HCT116 (cell line): Measurements from ENCODE around the gene ZNF148. TPM values are rescaled to one million over a fixed set of nuclear protein-coding genes. Genes with fewer than 3 reads are reported as not detected.

Source experiments
- ATAC-seq: fragments of 200-7000 bp; cut with Tn5 transposase; 2 replicates; pipeline ENCODE4 v1.9.1; 2020; ENCODE audit warnings: mild to moderate bottlenecking, moderate library complexity
- BruUV-seq: library from RNA; stranded (reverse); fragments of 400-500 nt; replicated peaks from 2 replicates; lab custom pipeline; 2021; lab: Mats Ljungman, UMichigan
- CTCF ChIA-PET: fragments of 300-600 bp; sonication (Branson Sonifier 250); formaldehyde crosslinking; loops from one replicate; lab custom pipeline; 2021; ENCODE audit warnings: antibody characterized with exemption; lab: Charles Lee
- POLR2A ChIA-PET: fragments of 300-600, 350-600 bp; sonication (Branson Sonifier 250); formaldehyde crosslinking; loops from one replicate; lab custom pipeline; 2021; ENCODE audit warnings: antibody characterized with exemption; lab: Charles Lee
- RAD21 ChIA-PET, 2 experiments: fragments of 300-600 bp; sonication (Branson Sonifier 250); formaldehyde crosslinking; loops; one replicate each; lab custom pipeline; 2023; ENCODE audit warnings: low total read pairs in 2 of 2; ENCODE audit not compliant: uncharacterized antibody in 2 of 2, unreplicated experiment in 2 of 2, low non-redundant PET in 1 of 2; lab: Charles Lee
- DNase-seq: peaks from one replicate; pipeline ENCODE4 v3.0.0-alpha.2; 2010; ENCODE audit warnings: low read depth, low spot score
- H2AFZ ChIP-seq: fragments of 200-600 bp; shearing (Covaris generic), sonication (generic); 2 replicates; pipeline ENCODE4 v1.6.1; 2017; ENCODE audit warnings: low read depth, mixed run types, mixed read lengths, antibody characterized with exemption, low read length; ENCODE audit not compliant: poor library complexity, severe bottlenecking
- H3K27ac ChIP-seq: 2 replicates; pipeline ENCODE4 v1.5.1; 2012; ENCODE audit warnings: low read depth, low read length
- H3K27me3 ChIP-seq: fragments of 200-600 bp; sonication (generic); 2 replicates; pipeline ENCODE4 v1.6.1; 2016; ENCODE audit warnings: mixed run types, low read length, mixed read lengths; ENCODE audit not compliant: insufficient read depth
- H3K36me3 ChIP-seq, 2 experiments: fragments of 200-500 bp in 1 of 2; fragments of 200-600 bp in 1 of 2; sonication (Bioruptor generic) in 1 of 2; sonication (generic) in 1 of 2; 2 replicates each; pipeline versions ENCODE4 v1.5.1 to v1.6.1; 2014 to 2016; ENCODE audit warnings: low read length in 2 of 2, inconsistent platforms in 1 of 2, mixed read lengths in 1 of 2, mixed run types in 1 of 2; ENCODE audit not compliant: insufficient read depth in 2 of 2, control insufficient read depth in 1 of 2
- H3K4me1 ChIP-seq, 2 experiments: fragments of 200-600 bp in 1 of 2; sonication (generic) in 1 of 2; 2 replicates each; pipeline versions ENCODE4 v1.5.1 to v1.6.1; 2012 to 2017; ENCODE audit warnings: low read length in 2 of 2, inconsistent platforms in 1 of 2, mild to moderate bottlenecking in 1 of 2, mixed read lengths in 1 of 2, mixed run types in 1 of 2, moderate library complexity in 1 of 2; ENCODE audit not compliant: insufficient read depth in 2 of 2, control insufficient read depth in 1 of 2
- H3K4me2 ChIP-seq: fragments of 200-600 bp; sonication (generic); 2 replicates; pipeline ENCODE4 v1.6.1; 2017; ENCODE audit warnings: mixed run types, low read length, mixed read lengths
- H3K4me3 ChIP-seq, 2 experiments: fragments of 200-600 bp in 1 of 2; sonication (generic) in 1 of 2; replicated peaks in 1 of 2; 2 replicates each; pipeline ENCODE4 v1.5.1; 2011 to 2016; ENCODE audit warnings: low read length in 2 of 2, control low read depth in 1 of 2, low read depth in 1 of 2, mild to moderate bottlenecking in 1 of 2, mixed read lengths in 1 of 2, mixed run types in 1 of 2
- H3K79me2 ChIP-seq: fragments of 200-600 bp; sonication (generic); 2 replicates; pipeline ENCODE4 v1.6.1; 2017; ENCODE audit warnings: mild to moderate bottlenecking, mixed run types, low read length, moderate library complexity, mixed read lengths; ENCODE audit not compliant: insufficient read depth
- H3K9ac ChIP-seq: fragments of 200-600 bp; sonication (generic); 2 replicates; pipeline ENCODE4 v1.6.1; 2016; ENCODE audit warnings: low read length, mixed read lengths
- H3K9me2 ChIP-seq: fragments of 200-600 bp; sonication (generic), shearing (Covaris generic); 2 replicates; pipeline ENCODE4 v1.6.1; 2017; ENCODE audit warnings: mixed run types, mild to moderate bottlenecking, moderate library complexity; ENCODE audit not compliant: insufficient read depth
- H3K9me3 ChIP-seq, 2 experiments: fragments of 200-500 bp in 1 of 2; fragments of 200-600 bp in 1 of 2; sonication (Bioruptor generic) in 1 of 2; sonication (generic) in 1 of 2; 2 replicates each; pipeline ENCODE4 v1.6.1; 2014 to 2017; ENCODE audit warnings: low read length in 2 of 2, mixed read lengths in 2 of 2, inconsistent platforms in 1 of 2, low read depth in 1 of 2, mild to moderate bottlenecking in 1 of 2, mixed run types in 1 of 2, moderate library complexity in 1 of 2; ENCODE audit not compliant: control insufficient read depth in 1 of 2, insufficient read depth in 1 of 2
- H4K20me1 ChIP-seq: fragments of 200-600 bp; sonication (generic), shearing (Covaris generic); 2 replicates; pipeline ENCODE4 v1.6.1; 2017; ENCODE audit warnings: mixed run types, mild to moderate bottlenecking, moderate library complexity; ENCODE audit not compliant: insufficient read depth
- EZH2 ChIP-seq: fragments of 200-600 bp; sonication (generic); IDR thresholded peaks from 2 replicates; pipeline ENCODE4 v1.6.1; 2017; ENCODE audit warnings: antibody characterized with exemption, mixed run types
- FOSL1 ChIP-seq: IDR thresholded peaks from 2 replicates; pipeline ENCODE4 v1.6.1; 2012; ENCODE audit warnings: low read depth
- POLR2AphosphoS5 ChIP-seq: IDR thresholded peaks from 2 replicates; pipeline ENCODE4 v1.6.1; 2011; ENCODE audit warnings: mild to moderate bottlenecking, low read depth, low read length, moderate library complexity
- RAD21 ChIP-seq: IDR thresholded peaks from 2 replicates; pipeline ENCODE4 v1.6.1; 2012; ENCODE audit warnings: low read depth, mild to moderate bottlenecking
- SIN3A ChIP-seq: IDR thresholded peaks from 2 replicates; pipeline ENCODE4 v1.6.1; 2012; ENCODE audit warnings: low read depth
- SP1 ChIP-seq: IDR thresholded peaks from 2 replicates; pipeline ENCODE4 v1.6.1; 2012; ENCODE audit warnings: low read depth
- YY1 ChIP-seq: IDR thresholded peaks from 2 replicates; pipeline ENCODE4 v1.6.1; 2011; ENCODE audit warnings: low read length, low read depth, moderate library complexity, mild to moderate bottlenecking; ENCODE audit not compliant: insufficient replicate concordance; ENCODE audit errors: extremely low read depth
- ZNF274 ChIP-seq: fragments of 200-500 bp; sonication (Bioruptor generic); IDR thresholded peaks from 2 replicates; pipeline ENCODE4 v1.6.1; 2014; ENCODE audit warnings: mild to moderate bottlenecking, low read depth, low read length, inconsistent platforms
- intact Hi-C: fragments of 100-400 bp; cut with micrococcal nuclease; formaldehyde crosslinking; loops from 2 replicates; pipeline ENCODE4 v1.10.0; 2022
- total RNA-seq: library from RNA; stranded (reverse); gene quantifications from one replicate; pipeline ENCODE4 v1.2.1, GENCODE V29; 2021; ENCODE audit not compliant: unreplicated experiment
- TF ChIP-seq, protein P1 (sequence below): IDR thresholded peaks from 2 replicates; pipeline ENCODE4 v1.6.1; 2011; ENCODE audit warnings: mild to moderate bottlenecking, low read length, moderate library complexity; ENCODE audit not compliant: insufficient replicate concordance; ENCODE audit errors: extremely low read depth
- TF ChIP-seq, protein P2 (sequence below), 3 experiments: fragments of 200-600 bp in 1 of 3; sonication (generic) in 1 of 3; IDR thresholded peaks in 2 of 3; conservative IDR thresholded peaks in 1 of 3; 2 replicates each; pipeline ENCODE4 v1.5.1; 2012 to 2017; ENCODE audit warnings: low read depth in 2 of 3, low read length in 2 of 3, antibody characterized with exemption in 1 of 3, borderline replicate concordance in 1 of 3, control low read depth in 1 of 3, mild to moderate bottlenecking in 1 of 3, mixed read lengths in 1 of 3, mixed run types in 1 of 3, moderate library complexity in 1 of 3; ENCODE audit not compliant: insufficient read depth in 1 of 3
- TF ChIP-seq, protein P3 (sequence below): IDR thresholded peaks from 2 replicates; pipeline ENCODE4 v1.6.1; 2012

The ZNF148 gene
- total RNA-seq, 1 experiment from 2014 or later, result 35.0 TPM

DNA sequence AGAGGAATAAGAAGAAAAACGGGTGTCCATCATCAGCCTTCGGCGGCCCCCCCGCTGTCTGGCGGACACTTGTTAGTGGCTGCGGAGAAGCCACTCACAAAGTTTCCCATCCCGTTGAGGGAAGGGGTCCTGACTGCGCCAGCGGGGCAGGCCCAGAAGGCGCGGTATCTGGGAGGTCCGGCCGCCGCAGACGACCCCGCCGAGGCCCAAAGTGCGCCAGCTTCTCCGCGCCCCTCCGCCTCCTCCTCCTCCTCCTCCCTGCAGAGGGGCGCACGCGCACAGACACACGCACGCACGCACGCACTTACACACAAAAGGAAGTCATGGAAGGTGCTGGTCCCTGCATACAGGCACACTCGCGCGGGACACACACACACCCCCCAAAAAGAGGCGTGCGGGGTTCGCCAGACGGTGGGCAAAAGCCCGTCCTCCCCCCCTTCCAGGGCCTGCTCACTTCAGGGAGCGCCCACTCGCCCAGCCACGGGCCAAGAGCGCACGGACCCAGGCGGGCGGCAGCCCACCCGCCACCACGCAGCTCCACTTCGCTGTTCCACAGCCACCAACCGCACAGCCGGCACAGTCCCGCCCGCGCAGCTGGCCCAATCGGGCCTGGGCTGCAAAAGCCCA is 18.0 kb downstream of the ZNF148 start:
- ChIA-PET CTCF (no interaction called here), POLR2A (no interaction called here)
- ATAC-seq, result no peak
- TF ChIP-seq FOSL1 (no peak), RAD21 (no peak), YY1 (no peak), ZNF274 (no peak), SIN3A (no peak), POLR2AphosphoS5 (no peak), SP1 (no peak), EZH2 (no peak)
- TF ChIP-seq, protein P1, sequence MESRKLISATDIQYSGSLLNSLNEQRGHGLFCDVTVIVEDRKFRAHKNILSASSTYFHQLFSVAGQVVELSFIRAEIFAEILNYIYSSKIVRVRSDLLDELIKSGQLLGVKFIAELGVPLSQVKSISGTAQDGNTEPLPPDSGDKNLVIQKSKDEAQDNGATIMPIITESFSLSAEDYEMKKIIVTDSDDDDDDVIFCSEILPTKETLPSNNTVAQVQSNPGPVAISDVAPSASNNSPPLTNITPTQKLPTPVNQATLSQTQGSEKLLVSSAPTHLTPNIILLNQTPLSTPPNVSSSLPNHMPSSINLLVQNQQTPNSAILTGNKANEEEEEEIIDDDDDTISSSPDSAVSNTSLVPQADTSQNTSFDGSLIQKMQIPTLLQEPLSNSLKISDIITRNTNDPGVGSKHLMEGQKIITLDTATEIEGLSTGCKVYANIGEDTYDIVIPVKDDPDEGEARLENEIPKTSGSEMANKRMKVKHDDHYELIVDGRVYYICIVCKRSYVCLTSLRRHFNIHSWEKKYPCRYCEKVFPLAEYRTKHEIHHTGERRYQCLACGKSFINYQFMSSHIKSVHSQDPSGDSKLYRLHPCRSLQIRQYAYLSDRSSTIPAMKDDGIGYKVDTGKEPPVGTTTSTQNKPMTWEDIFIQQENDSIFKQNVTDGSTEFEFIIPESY, result no peak
- TF ChIP-seq, protein P2, sequence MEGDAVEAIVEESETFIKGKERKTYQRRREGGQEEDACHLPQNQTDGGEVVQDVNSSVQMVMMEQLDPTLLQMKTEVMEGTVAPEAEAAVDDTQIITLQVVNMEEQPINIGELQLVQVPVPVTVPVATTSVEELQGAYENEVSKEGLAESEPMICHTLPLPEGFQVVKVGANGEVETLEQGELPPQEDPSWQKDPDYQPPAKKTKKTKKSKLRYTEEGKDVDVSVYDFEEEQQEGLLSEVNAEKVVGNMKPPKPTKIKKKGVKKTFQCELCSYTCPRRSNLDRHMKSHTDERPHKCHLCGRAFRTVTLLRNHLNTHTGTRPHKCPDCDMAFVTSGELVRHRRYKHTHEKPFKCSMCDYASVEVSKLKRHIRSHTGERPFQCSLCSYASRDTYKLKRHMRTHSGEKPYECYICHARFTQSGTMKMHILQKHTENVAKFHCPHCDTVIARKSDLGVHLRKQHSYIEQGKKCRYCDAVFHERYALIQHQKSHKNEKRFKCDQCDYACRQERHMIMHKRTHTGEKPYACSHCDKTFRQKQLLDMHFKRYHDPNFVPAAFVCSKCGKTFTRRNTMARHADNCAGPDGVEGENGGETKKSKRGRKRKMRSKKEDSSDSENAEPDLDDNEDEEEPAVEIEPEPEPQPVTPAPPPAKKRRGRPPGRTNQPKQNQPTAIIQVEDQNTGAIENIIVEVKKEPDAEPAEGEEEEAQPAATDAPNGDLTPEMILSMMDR (IDR thresholded peaks at IDR 0.05 in 2 of 3, conservative IDR thresholded peaks at IDR 0.05 in 1 of 3; ENCODE audit: borderline replicate concordance in 1 of 3, insufficient read depth in 1 of 3, low read depth in 2 of 3, low read length in 2 of 3), result no peak
- TF ChIP-seq, protein P3, sequence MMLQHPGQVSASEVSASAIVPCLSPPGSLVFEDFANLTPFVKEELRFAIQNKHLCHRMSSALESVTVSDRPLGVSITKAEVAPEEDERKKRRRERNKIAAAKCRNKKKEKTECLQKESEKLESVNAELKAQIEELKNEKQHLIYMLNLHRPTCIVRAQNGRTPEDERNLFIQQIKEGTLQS, result no peak
- TF ChIP-seq, all 23 proteins: peak for 0
- Histone ChIP-seq H2AFZ (no peak overlapping the region), H3K9ac (no peak overlapping the region), H3K4me3 (no peak overlapping the region), H3K79me2 (peaks cover 98% of the 10 kb centered on the region), H3K27ac (no peak overlapping the region), H3K9me2 (no peaks in the 10 kb centered on the region), H4K20me1 (peaks cover 14% of the 10 kb centered on the region; the same call in 1 of the 2 replicates), H3K36me3 (no peaks in the 10 kb centered on the region), H3K9me3 (no peaks in the 10 kb centered on the region), H3K4me1 (peaks cover 0 to 3% of the 10 kb centered on the region in 2 experiments; a peak in 1 of 4 replicates), H3K4me2 (no peak overlapping the region), H3K27me3 (no peaks in the 10 kb centered on the region)
- RAD21 ChIA-PET, result no interaction called here
- no TSS peak for BruUV-seq
- no peak for DNase-seq
- intact Hi-C loops, result no loop called here
